ENCODE measurements around the gene C9orf43.

Gene C9orf43

GRCh38 chr9:113386571-113387393 lies 23.8 kb upstream of the C9orf43 start:
- TF ChIP-seq CTCF (IDR thresholded peaks at IDR 0.05; ENCODE audit: low read depth, low read length) = no peak
- in situ Hi-C loops (cut with HindIII; ENCODE audit: low sequenced_read_pairs) = no loop called here

GRCh38 chr9:113387560-113388230 lies 22.9 kb upstream of the C9orf43 start:
- in situ Hi-C loops (cut with HindIII; ENCODE audit: low sequenced_read_pairs) = no loop called here
- H3K4me3 ChIP-seq (ENCODE audit: low read depth, low read length) = no peak overlapping the region
- no peak for DNase-seq (ENCODE audit: low read depth, low spot score)
- no peak for TF ChIP-seq CTCF (IDR thresholded peaks at IDR 0.05; ENCODE audit: low read depth, low read length)

More at GRCh38 chr9:113386571-113387393, 23.8 kb upstream of the C9orf43 start:
- H3K4me3 ChIP-seq (ENCODE audit: low read depth, low read length) = no peak overlapping the region
- no peak for DNase-seq (ENCODE audit: low read depth, low spot score)

- no peak overlapping the region for H3K4me3 ChIP-seq (ENCODE audit: low read depth, low read length)
- no peak for DNase-seq (ENCODE audit: low read depth, low spot score)
- no peak for TF ChIP-seq CTCF (IDR thresholded peaks at IDR 0.05; ENCODE audit: low read depth, low read length)
- in situ Hi-C loops (cut with HindIII; ENCODE audit: low sequenced_read_pairs) = no loop called here
These were observed 21.7 kb upstream of the C9orf43 start for GRCh38 chr9:113388833-113389232.

GRCh38 chr9:113389451-113389850 lies 21.1 kb upstream of the C9orf43 start:
- in situ Hi-C loops (cut with HindIII; ENCODE audit: low sequenced_read_pairs) = no loop called here
- no peak for TF ChIP-seq CTCF (IDR thresholded peaks at IDR 0.05; ENCODE audit: low read depth, low read length)

GRCh38 chr9:113390192-113390960 lies 20.2 kb upstream of the C9orf43 start:
- H3K4me3 ChIP-seq (ENCODE audit: low read depth, low read length) = no peak overlapping the region
- in situ Hi-C loops (cut with HindIII; ENCODE audit: low sequenced_read_pairs) = no loop called here
- TF ChIP-seq CTCF (IDR thresholded peaks at IDR 0.05; ENCODE audit: low read depth, low read length) = no peak
- DNase-seq (ENCODE audit: low read depth, low spot score) = no peak

More at GRCh38 chr9:113389451-113389850, 21.1 kb upstream of the C9orf43 start:
- DNase-seq (ENCODE audit: low read depth, low spot score) = no peak
- no peak overlapping the region for H3K4me3 ChIP-seq (ENCODE audit: low read depth, low read length)

- in situ Hi-C loops (cut with HindIII; ENCODE audit: low sequenced_read_pairs) = no loop called here
- TF ChIP-seq CTCF (IDR thresholded peaks at IDR 0.05; ENCODE audit: low read depth, low read length) = no peak
- no peak overlapping the region for H3K4me3 ChIP-seq (ENCODE audit: low read depth, low read length)
- no peak for DNase-seq (ENCODE audit: low read depth, low spot score)
These were observed 18.6 kb upstream of the C9orf43 start for GRCh38 chr9:113391917-113392316.

Data from astrocyte of the spinal cord (primary cell).